K562 (cell line): ENCODE results near the gene SLCO2A1. TPM values are rescaled to one million over a fixed set of nuclear protein-coding genes. Genes with fewer than 3 reads are reported as not detected.

Source experiments
- ATAC-seq: fragments of 200-7000 bp; cut with Tn5 transposase; 3 replicates; pipeline ENCODE4 v1.9.1; 2020; ENCODE audit warnings: moderate library complexity
- BruUV-seq: library from RNA; stranded (reverse); fragments of 400-500 nt; replicated peaks from 2 replicates; lab custom pipeline; 2021; lab: Mats Ljungman, UMichigan
- CTCF ChIA-PET: fragments of 300-600 bp; formaldehyde crosslinking; extraction: SDS; loops from one replicate; lab custom pipeline; 2021; ENCODE audit warnings: low intra/inter-chr PET ratio; lab: Yijun Ruan, JAX
- POLR2A ChIA-PET: fragments of 300-600, 350-650 bp; sonication (Branson Sonifier 250); formaldehyde crosslinking; extraction: SDS; loops from one replicate; lab custom pipeline; 2021; ENCODE audit warnings: antibody characterized with exemption, inconsistent platforms; lab: Yijun Ruan, JAX
- DNase-seq, 4 experiments: peaks; one replicate each; pipeline versions ENCODE4 v3.0.0 to v3.0.0-alpha.2; 2011 to 2018; ENCODE audit warnings: low spot score in 3 of 4, mixed read lengths in 3 of 4; ENCODE audit errors: extremely low read depth in 1 of 4
- FAIRE-seq: peaks from 2 replicates; lab custom pipeline; 2011; peaks lifted over from hg19 to GRCh38; lab: Jason Lieb, UNC
- H2AFZ ChIP-seq: 2 replicates; pipeline ENCODE4 v1.6.0; 2011; ENCODE audit warnings: low read depth, low read length, control low read depth, inconsistent platforms
- H3K27ac ChIP-seq: fragments of 200-600 bp; 3 replicates; pipeline ENCODE4 v1.8.0; 2011; ENCODE audit warnings: low read depth, mild to moderate bottlenecking, control low read depth, inconsistent platforms, low read length, moderate library complexity, mixed read lengths; ENCODE audit errors: extremely low read depth
- H3K27me3 ChIP-seq, 2 experiments: fragments of 300-600 bp in 1 of 2; 2 replicates in 1 of 2; 3 replicates in 1 of 2; pipeline versions ENCODE4 v1.6.0 to v1.8.0; 2011; ENCODE audit warnings: inconsistent platforms in 2 of 2, low read length in 2 of 2, mild to moderate bottlenecking in 1 of 2, mixed read lengths in 1 of 2, moderate library complexity in 1 of 2; ENCODE audit not compliant: control insufficient read depth in 2 of 2, insufficient read depth in 2 of 2
- H3K36me3 ChIP-seq: fragments of 300-600 bp; 3 replicates; pipeline ENCODE4 v1.8.0; 2011; ENCODE audit warnings: mild to moderate bottlenecking, low read length, inconsistent platforms; ENCODE audit not compliant: control insufficient read depth, insufficient read depth
- H3K4me1 ChIP-seq, 2 experiments: fragments of 200-600 bp in 1 of 2; replicated peaks in 1 of 2; 2 replicates in 1 of 2; 3 replicates in 1 of 2; pipeline versions ENCODE4 v1.5.1 to v1.8.0; 2011; ENCODE audit warnings: inconsistent platforms in 2 of 2, low read length in 2 of 2, mild to moderate bottlenecking in 1 of 2, mixed read lengths in 1 of 2, moderate library complexity in 1 of 2; ENCODE audit not compliant: control insufficient read depth in 2 of 2, insufficient read depth in 2 of 2
- H3K4me2 ChIP-seq: 2 replicates; pipeline ENCODE4 v1.6.1; 2011; ENCODE audit warnings: low read length, control low read depth, inconsistent platforms, mixed read lengths; ENCODE audit not compliant: insufficient read depth
- H3K4me3 ChIP-seq: fragments of 200-600 bp; sonication (generic), shearing (Covaris generic); 2 replicates; pipeline ENCODE4 v1.5.1; 2016; ENCODE audit warnings: control low read depth, inconsistent platforms
- H3K79me2 ChIP-seq: fragments of 200-600 bp; 3 replicates; pipeline ENCODE4 v1.8.0; 2011; ENCODE audit warnings: low read length, inconsistent platforms; ENCODE audit not compliant: control insufficient read depth, insufficient read depth
- H3K9ac ChIP-seq, 2 experiments: 2 replicates each; pipeline versions ENCODE4 v1.6.0 to v1.6.1; 2011; ENCODE audit warnings: low read depth in 2 of 2, low read length in 2 of 2, control low read depth in 1 of 2, inconsistent platforms in 1 of 2, mild to moderate bottlenecking in 1 of 2, mixed read lengths in 1 of 2; ENCODE audit not compliant: insufficient read depth in 1 of 2
- H3K9me1 ChIP-seq: one replicate; pipeline ENCODE4 v1.6.0; 2011; ENCODE audit warnings: inconsistent platforms, mild to moderate bottlenecking, low read length, moderate library complexity; ENCODE audit not compliant: control insufficient read depth, insufficient read depth
- H3K9me3 ChIP-seq: replicated peaks from 2 replicates; pipeline ENCODE4 v1.5.1; 2011; ENCODE audit warnings: low read depth, low read length, inconsistent platforms; ENCODE audit not compliant: control insufficient read depth, insufficient read depth
- H4K20me1 ChIP-seq: replicated peaks from 2 replicates; pipeline ENCODE4 v1.6.1; 2011; ENCODE audit warnings: low read length, inconsistent platforms, mixed read lengths; ENCODE audit not compliant: control insufficient read depth, insufficient read depth
- ASH1L ChIP-seq: fragments of 450-650 bp; IDR thresholded peaks from 2 replicates; pipeline ENCODE4 v1.6.1; 2018; ENCODE audit warnings: borderline replicate concordance, mild to moderate bottlenecking, low read depth; ENCODE audit not compliant: partially characterized antibody
- DDX20 ChIP-seq: fragments of 450-650 bp; IDR thresholded peaks from 2 replicates; pipeline ENCODE4 v1.6.1; 2016; ENCODE audit warnings: missing genetic modification characterization, low read depth, mild to moderate bottlenecking, missing compliant biosample characterization, moderate library complexity
- ERF ChIP-seq: fragments of 450-650 bp; formaldehyde crosslinking; IDR thresholded peaks from 2 replicates; pipeline ENCODE4 v1.4.0; 2020; ENCODE audit warnings: mild to moderate bottlenecking, mixed read lengths
- MAX ChIP-seq: sonication (generic); formaldehyde crosslinking; IDR thresholded peaks from 2 replicates; pipeline ENCODE4 v1.9.0; 2022; ENCODE audit warnings: mild to moderate bottlenecking, missing genetic modification reagents
- MECOM ChIP-seq: fragments of 250-450 bp; sonication (Bioruptor Pico); IDR thresholded peaks from 2 replicates; pipeline ENCODE4 v1.8.0; 2022; ENCODE audit warnings: inconsistent platforms
- PHB2 ChIP-seq: fragments of 450-650 bp; IDR thresholded peaks from 2 replicates; pipeline ENCODE4 v1.6.1; 2017; ENCODE audit warnings: low read depth
- SRSF9 ChIP-seq: fragments of 200-400 bp; formaldehyde crosslinking; IDR thresholded peaks from 2 replicates; pipeline ENCODE4 v1.6.1; 2017; ENCODE audit warnings: low read depth, low read length, borderline replicate concordance
- WGBS: fragments of 100-300 bp; shearing (Covaris generic); methylation state at CpG from one replicate; pipeline ENCODE4 v1.1.6; 2016; ENCODE audit warnings: low coverage, mixed read lengths; ENCODE audit not compliant: insufficient coverage; ENCODE audit errors: missing lambda C conversion rate; 5-methylcytosine and 5-hydroxymethylcytosine counted together
- in situ Hi-C: fragments of 300-500 bp; cut with MboI; formaldehyde crosslinking; loops from 4 replicates; pipeline ENCODE4 v1.15.0; 2018; ENCODE audit warnings: inconsistent platforms, mixed read lengths
- intact Hi-C: fragments of 100-400 bp; cut with micrococcal nuclease; formaldehyde crosslinking; loops from 2 replicates; pipeline ENCODE4 v1.14.2; 2022
- polyA plus RNA-seq, 8 experiments: library from polyadenylated mRNA; depleted of rRNA in 4 of 8; stranded (reverse) in 5 of 8; unstranded in 3 of 8; fragments of >200 nt; fragmentation: Nextera tagmentation in 2 of 8; fragmentation: Illumina TruSeq in 1 of 8; extraction: Ambion mirVana in 2 of 8; extraction: Trizol in 1 of 8; gene quantifications; 2 replicates each; pipeline versions ENCODE4 v1.2.1 to v1.2.3, GENCODE V29; 2011 to 2014; ENCODE audit warnings: inconsistent platforms in 1 of 8, missing spikeins in 1 of 8
- total RNA-seq, 7 experiments: library from RNA; depleted of rRNA in 6 of 7; stranded (reverse); fragments of >200 nt in 6 of 7; fragmentation: Illumina TruSeq in 2 of 7; extraction: Trizol in 2 of 7; gene quantifications; 2 replicates each; pipeline versions ENCODE4 v1.2.1 to v1.2.3, GENCODE V29; 2011 to 2021; ENCODE audit warnings: low replicate concordance in 1 of 7
- TF ChIP-seq, protein P1 (sequence below), 2 experiments: fragments of 450-650 bp; IDR thresholded peaks; 2 replicates each; pipeline ENCODE4 v1.6.1; 2016; ENCODE audit warnings: mild to moderate bottlenecking in 2 of 2, borderline replicate concordance in 1 of 2, low read depth in 1 of 2, moderate library complexity in 1 of 2
- TF ChIP-seq, protein P2 (sequence below): fragments of 250-450 bp; sonication (Bioruptor Pico); IDR thresholded peaks from 2 replicates; pipeline ENCODE4 v1.9.0; 2021; ENCODE audit warnings: mild to moderate bottlenecking, inconsistent platforms

Gene SLCO2A1
- total and polyA plus RNA-seq, 9 of the 15 experiments (the other 6 are each of a cell fraction or from before 2014, with no cell fraction given) = 0.16 to 1.0 TPM; not detected in 7

GRCh38 chr3:134059035-134059601 is 29.4 kb upstream of the SLCO2A1 start:
- CTCF ChIA-PET = no interaction called here
- TF ChIP-seq PHB2 = no peak
- TF ChIP-seq, protein P1, sequence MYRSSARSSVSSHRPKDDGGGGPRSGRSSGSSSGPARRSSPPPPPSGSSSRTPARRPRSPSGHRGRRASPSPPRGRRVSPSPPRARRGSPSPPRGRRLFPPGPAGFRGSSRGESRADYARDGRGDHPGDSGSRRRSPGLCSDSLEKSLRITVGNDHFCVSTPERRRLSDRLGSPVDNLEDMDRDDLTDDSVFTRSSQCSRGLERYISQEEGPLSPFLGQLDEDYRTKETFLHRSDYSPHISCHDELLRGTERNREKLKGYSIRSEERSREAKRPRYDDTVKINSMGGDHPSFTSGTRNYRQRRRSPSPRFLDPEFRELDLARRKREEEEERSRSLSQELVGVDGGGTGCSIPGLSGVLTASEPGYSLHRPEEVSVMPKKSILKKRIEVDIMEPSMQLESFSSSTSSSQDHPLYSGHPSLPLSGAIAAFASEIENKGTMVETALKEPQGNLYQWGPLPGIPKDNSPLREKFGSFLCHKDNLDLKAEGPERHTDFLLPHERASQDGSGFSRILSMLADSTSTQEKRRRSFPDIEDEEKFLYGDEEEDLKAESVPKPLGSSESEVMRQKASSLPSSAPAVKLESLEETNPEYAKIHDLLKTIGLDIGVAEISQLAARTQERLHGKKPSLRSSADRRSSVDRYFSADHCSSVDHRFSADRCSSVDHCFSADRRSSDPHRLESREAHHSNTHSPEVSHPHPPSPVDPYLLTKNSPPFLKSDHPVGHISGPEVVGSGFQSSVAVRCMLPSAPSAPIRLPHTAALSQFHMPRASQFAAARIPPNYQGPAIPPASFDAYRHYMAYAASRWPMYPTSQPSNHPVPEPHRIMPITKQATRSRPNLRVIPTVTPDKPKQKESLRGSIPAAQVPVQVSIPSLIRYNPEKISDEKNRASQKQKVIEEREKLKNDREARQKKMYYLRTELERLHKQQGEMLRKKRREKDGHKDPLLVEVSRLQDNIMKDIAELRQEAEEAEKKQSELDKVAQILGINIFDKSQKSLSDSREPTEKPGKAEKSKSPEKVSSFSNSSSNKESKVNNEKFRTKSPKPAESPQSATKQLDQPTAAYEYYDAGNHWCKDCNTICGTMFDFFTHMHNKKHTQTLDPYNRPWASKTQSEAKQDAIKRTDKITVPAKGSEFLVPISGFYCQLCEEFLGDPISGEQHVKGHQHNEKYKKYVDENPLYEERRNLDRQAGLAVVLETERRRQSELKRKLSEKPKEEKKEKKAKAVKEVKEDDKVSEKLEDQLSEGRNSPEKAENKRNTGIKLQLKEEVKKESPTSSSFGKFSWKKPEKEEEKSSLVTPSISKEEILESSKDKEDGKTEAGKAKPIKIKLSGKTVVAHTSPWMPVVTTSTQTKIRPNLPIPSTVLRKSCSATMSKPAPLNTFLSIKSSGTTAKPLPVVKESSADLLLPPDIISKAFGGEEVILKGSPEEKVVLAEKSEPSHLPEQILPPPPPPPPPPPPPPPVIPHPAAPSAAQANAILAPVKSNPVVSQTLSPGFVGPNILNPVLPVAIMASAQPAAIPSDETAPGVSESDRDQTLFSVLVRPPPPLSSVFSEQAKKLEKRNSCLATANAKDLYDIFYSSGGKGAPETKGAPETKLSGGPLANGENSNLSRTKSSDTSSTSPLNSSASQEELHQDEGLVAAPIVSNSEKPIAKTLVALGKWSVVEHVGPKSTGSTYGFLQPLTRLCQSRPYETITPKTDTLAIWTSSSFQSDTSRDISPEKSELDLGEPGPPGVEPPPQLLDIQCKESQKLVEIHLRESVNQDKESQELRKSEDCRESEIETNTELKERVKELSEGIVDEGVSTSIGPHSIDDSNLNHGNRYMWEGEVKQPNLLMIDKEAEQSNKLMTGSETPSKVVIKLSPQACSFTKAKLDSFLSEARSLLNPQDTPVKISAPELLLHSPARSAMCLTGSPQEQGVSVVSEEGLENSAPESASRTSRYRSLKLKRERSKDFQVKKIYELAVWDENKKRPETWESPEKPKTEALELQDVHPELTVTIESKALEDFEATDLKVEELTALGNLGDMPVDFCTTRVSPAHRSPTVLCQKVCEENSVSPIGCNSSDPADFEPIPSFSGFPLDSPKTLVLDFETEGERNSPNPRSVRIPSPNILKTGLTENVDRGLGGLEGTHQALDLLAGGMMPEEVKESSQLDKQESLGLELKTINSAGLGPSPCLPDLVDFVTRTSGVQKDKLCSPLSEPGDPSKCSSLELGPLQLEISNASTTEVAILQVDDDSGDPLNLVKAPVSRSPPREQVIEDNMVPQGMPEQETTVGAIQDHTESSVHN (IDR thresholded peaks at IDR 0.05; ENCODE audit: borderline replicate concordance in 1 of 2, low read depth in 1 of 2) = no peak
- no peak for TF ChIP-seq ERF (CRISPR knock-in tag)
- TF ChIP-seq MAX (CRISPR knock-in tag) = no peak
- TF ChIP-seq, protein P2, sequence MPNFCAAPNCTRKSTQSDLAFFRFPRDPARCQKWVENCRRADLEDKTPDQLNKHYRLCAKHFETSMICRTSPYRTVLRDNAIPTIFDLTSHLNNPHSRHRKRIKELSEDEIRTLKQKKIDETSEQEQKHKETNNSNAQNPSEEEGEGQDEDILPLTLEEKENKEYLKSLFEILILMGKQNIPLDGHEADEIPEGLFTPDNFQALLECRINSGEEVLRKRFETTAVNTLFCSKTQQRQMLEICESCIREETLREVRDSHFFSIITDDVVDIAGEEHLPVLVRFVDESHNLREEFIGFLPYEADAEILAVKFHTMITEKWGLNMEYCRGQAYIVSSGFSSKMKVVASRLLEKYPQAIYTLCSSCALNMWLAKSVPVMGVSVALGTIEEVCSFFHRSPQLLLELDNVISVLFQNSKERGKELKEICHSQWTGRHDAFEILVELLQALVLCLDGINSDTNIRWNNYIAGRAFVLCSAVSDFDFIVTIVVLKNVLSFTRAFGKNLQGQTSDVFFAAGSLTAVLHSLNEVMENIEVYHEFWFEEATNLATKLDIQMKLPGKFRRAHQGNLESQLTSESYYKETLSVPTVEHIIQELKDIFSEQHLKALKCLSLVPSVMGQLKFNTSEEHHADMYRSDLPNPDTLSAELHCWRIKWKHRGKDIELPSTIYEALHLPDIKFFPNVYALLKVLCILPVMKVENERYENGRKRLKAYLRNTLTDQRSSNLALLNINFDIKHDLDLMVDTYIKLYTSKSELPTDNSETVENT (CRISPR knock-in tag) = no peak
- TF ChIP-seq SRSF9 = no peak
- no peak for TF ChIP-seq ASH1L
- no peak for TF ChIP-seq MECOM (CRISPR knock-in tag)
- no peak for TF ChIP-seq DDX20 (tag)

More at GRCh38 chr3:134059035-134059601, 29.4 kb upstream of the SLCO2A1 start:
- POLR2A ChIA-PET = no interaction called here
- DNase-seq (no peak), FAIRE-seq (no peak), ATAC-seq (no peak)
- in situ Hi-C loops (no loop called here), intact Hi-C loops (no loop called here)
- Histone ChIP-seq H3K79me2 (no peaks in the 10 kb centered on the region), H3K4me2 (no peak overlapping the region), H3K36me3 (no peaks in the 10 kb centered on the region), H3K27me3 (peaks cover 0 to 15% of the 10 kb centered on the region in 2 experiments; a peak in 3 of 5 replicates), H3K9me1 (no peaks in the 10 kb centered on the region), H3K27ac (no peak overlapping the region), H2AFZ (no peak overlapping the region), H3K9me3 (no peaks in the 10 kb centered on the region), H4K20me1 (no peaks in the 10 kb centered on the region; the same call in 1 of the 2 replicates), H3K4me3 (no peak overlapping the region), H3K4me1 (peaks cover 0 to 9% of the 10 kb centered on the region in 2 experiments; a peak in 2 of 5 replicates), H3K9ac (no peak overlapping the region)
- no TSS peak for BruUV-seq
- WGBS = 0% methylated on average over 3 of the region's 3 CpGs
